Caco-2 (cell line): ENCODE results near the gene CHADL. TPM values are rescaled to one million over a fixed set of nuclear protein-coding genes. Genes with fewer than 3 reads are reported as not detected.
"Not testable (repeated sequence)": the region's sequence is repeated elsewhere in the genome, so short reads cannot be mapped to it uniquely, and the experiment has no call there.

Experiments
- BruUV-seq: library from RNA; stranded (reverse); fragments of 400-500 nt; replicated peaks from 2 replicates; lab custom pipeline; 2021; lab: Mats Ljungman, UMichigan
- CTCF ChIA-PET: fragments of 300-600 bp; sonication (Branson Sonifier 250); formaldehyde crosslinking; loops from one replicate; lab custom pipeline; 2022; ENCODE audit warnings: antibody characterized with exemption; lab: Charles Lee
- POLR2A ChIA-PET: fragments of 300-600 bp; sonication (Branson Sonifier 250); formaldehyde crosslinking; loops from one replicate; lab custom pipeline; 2022; ENCODE audit warnings: antibody characterized with exemption; lab: Charles Lee
- DNase-seq, 2 experiments: peaks; one replicate each; pipeline versions ENCODE4 v3.0.0 to v3.0.0-alpha.2; 2020 to 2022
- H3K27me3 ChIP-seq: replicated peaks from 2 replicates; pipeline ENCODE4 v1.6.0; 2011; ENCODE audit warnings: low read length; ENCODE audit not compliant: control insufficient read depth, insufficient read depth
- H3K36me3 ChIP-seq: 2 replicates; pipeline ENCODE4 v1.5.1; 2011; ENCODE audit warnings: low read length; ENCODE audit not compliant: control insufficient read depth, insufficient read depth
- H3K4me1 ChIP-seq: fragments of 250-450 bp; sonication (Bioruptor Pico); 2 replicates; pipeline ENCODE4 v1.5.1; 2020; ENCODE audit warnings: mild to moderate bottlenecking
- H3K4me3 ChIP-seq: 2 replicates; pipeline ENCODE4 v1.5.1; 2011; ENCODE audit warnings: low read depth, mild to moderate bottlenecking, control low read depth, low read length
- H3K9me3 ChIP-seq: fragments of 250-450 bp; sonication (Bioruptor Pico); 2 replicates; pipeline ENCODE4 v1.5.1; 2020; ENCODE audit warnings: mild to moderate bottlenecking, moderate library complexity
- H3K27ac Mint-ChIP-seq: one replicate; pipeline ENCODE4 v1.8.0; 2022; ENCODE audit warnings: mixed read lengths; ENCODE audit not compliant: unreplicated experiment
- H3K27me3 Mint-ChIP-seq: one replicate; pipeline ENCODE4 v1.8.0; 2022; ENCODE audit warnings: mixed read lengths; ENCODE audit not compliant: insufficient read depth, unreplicated experiment
- H3K36me3 Mint-ChIP-seq: one replicate; pipeline ENCODE4 v1.8.0; 2022; ENCODE audit warnings: mild to moderate bottlenecking, mixed read lengths; ENCODE audit not compliant: insufficient read depth, unreplicated experiment
- H3K4me1 Mint-ChIP-seq: one replicate; pipeline ENCODE4 v1.8.0; 2022; ENCODE audit warnings: low read depth, mixed read lengths; ENCODE audit not compliant: unreplicated experiment
- H3K4me3 Mint-ChIP-seq: one replicate; pipeline ENCODE4 v1.8.0; 2022; ENCODE audit warnings: mild to moderate bottlenecking, moderate library complexity, mixed read lengths; ENCODE audit not compliant: unreplicated experiment
- H3K9me3 Mint-ChIP-seq: one replicate; pipeline ENCODE4 v1.8.0; 2022; ENCODE audit warnings: mixed read lengths; ENCODE audit not compliant: unreplicated experiment
- CTCF ChIP-seq, 2 experiments: fragments of 200-600 bp in 1 of 2; IDR thresholded peaks; 1 replicate in 1 of 2; 2 replicates in 1 of 2; pipeline versions ENCODE4 v1.5.1 to v1.8.0; 2011 to 2022; ENCODE audit warnings: antibody characterized with exemption in 1 of 2, control low read depth in 1 of 2, inconsistent platforms in 1 of 2, low read depth in 1 of 2, low read length in 1 of 2, mild to moderate bottlenecking in 1 of 2, moderate library complexity in 1 of 2; ENCODE audit not compliant: insufficient read depth in 1 of 2, severe bottlenecking in 1 of 2, unreplicated experiment in 1 of 2
- intact Hi-C: fragments of 100-400 bp; cut with micrococcal nuclease; formaldehyde crosslinking; loops from one replicate; pipeline ENCODE4 v1.10.0; 2022; ENCODE audit not compliant: unreplicated experiment
- total RNA-seq: library from RNA; stranded (reverse); gene quantifications from 2 replicates; pipeline ENCODE4 v1.2.3, GENCODE V29; 2022

Gene CHADL
- total RNA-seq, 1 experiment from 2014 or later = 0.32 TPM

DNA sequence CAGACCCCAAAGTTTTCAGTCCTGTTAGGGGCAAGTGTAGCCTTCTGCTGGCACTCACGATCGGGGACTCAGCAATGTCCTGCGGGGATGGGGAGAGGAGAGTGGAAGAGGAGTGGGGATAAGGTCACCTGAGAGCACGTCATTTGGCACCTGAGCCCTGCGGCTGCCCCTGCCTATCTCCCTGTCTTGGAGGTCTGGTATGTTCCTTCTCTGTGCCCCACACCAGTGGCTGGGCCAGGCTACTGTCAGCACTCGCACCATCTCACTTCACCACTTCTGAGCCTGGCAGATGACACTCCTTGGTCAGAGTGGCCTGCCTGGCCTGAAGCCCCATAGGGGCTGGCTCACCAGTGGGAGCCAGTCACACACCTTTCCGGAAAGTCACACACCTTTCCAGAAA lies 20.1 kb upstream of the CHADL start:
- H3K27me3 ChIP-seq = no peaks in the 10 kb centered on the region
- H3K9me3 ChIP-seq = no peaks in the 10 kb centered on the region
- TF ChIP-seq CTCF (IDR thresholded peaks at IDR 0.05; ENCODE audit: insufficient read depth in 1 of 2, low read depth in 1 of 2, low read length in 1 of 2, severe bottlenecking in 1 of 2, unreplicated experiment in 1 of 2) = no peak
- peaks cover 2% of the 10 kb centered on the region for H3K36me3 ChIP-seq
- no peak overlapping the region for H3K4me3 ChIP-seq
- no peaks in the 10 kb centered on the region for H3K4me1 Mint-ChIP-seq
- no TSS peak for BruUV-seq
- no peaks in the 10 kb centered on the region for H3K4me1 ChIP-seq
- peaks cover 53% of the 10 kb centered on the region for H3K36me3 Mint-ChIP-seq
- intact Hi-C loops = no loop called here
- H3K27me3 Mint-ChIP-seq = no peaks in the 10 kb centered on the region
- H3K9me3 Mint-ChIP-seq = no peaks in the 10 kb centered on the region
- H3K27ac Mint-ChIP-seq = no peak overlapping the region
- H3K4me3 Mint-ChIP-seq = no peak overlapping the region
- ChIA-PET POLR2A (no interaction called here), CTCF (no interaction called here)
- DNase-seq = no peak

DNA sequence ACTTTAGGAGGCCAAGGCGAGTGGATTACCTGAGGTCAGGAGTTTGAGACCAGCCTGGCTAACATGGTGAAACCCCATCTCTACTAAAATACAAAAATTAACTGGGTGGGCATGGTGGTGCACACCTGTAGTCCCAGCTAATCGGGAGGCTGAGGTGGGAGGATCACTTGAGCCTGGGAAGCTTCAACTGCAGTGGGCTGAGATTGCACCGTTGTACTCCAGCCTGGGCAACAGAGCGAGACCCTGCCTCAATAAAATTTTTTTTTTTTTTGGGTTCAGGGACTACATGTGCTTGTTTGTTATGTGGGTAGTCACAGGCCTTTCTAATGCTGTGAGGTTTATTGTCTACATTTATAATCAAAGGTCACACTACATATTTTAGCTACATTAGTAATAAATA lies 19.0 kb upstream of the CHADL start:
- POLR2A ChIA-PET, intact Hi-C loops, DNase-seq, H3K27ac Mint-ChIP-seq, H3K27me3 ChIP-seq, CTCF ChIA-PET, H3K36me3 ChIP-seq, H3K4me1 Mint-ChIP-seq, H3K4me3 ChIP-seq, BruUV-seq, H3K4me1 ChIP-seq, H3K27me3 Mint-ChIP-seq, H3K4me3 Mint-ChIP-seq, H3K9me3 Mint-ChIP-seq, H3K9me3 ChIP-seq: not testable (repeated sequence)
- peaks cover 55% of the 10 kb centered on the region for H3K36me3 Mint-ChIP-seq

- Mint-ChIP-seq H3K9me3 (no peaks in the 10 kb centered on the region), H3K27me3 (no peaks in the 10 kb centered on the region)
- peaks cover 2% of the 10 kb centered on the region for H3K36me3 ChIP-seq
Measured at GRCh38 chr22:41257696-41258095, 17.0 kb upstream of the CHADL start.

More at GRCh38 chr22:41257696-41258095, 17.0 kb upstream of the CHADL start:
- H3K36me3 Mint-ChIP-seq = peaks cover 54% of the 10 kb centered on the region
- no peaks in the 10 kb centered on the region for H3K4me1 Mint-ChIP-seq
- intact Hi-C loops = no loop called here
- H3K27me3 ChIP-seq = no peaks in the 10 kb centered on the region
- no peaks in the 10 kb centered on the region for H3K9me3 ChIP-seq
- no peak for TF ChIP-seq CTCF (IDR thresholded peaks at IDR 0.05; ENCODE audit: insufficient read depth in 1 of 2, low read depth in 1 of 2, low read length in 1 of 2, severe bottlenecking in 1 of 2, unreplicated experiment in 1 of 2)
- H3K27ac Mint-ChIP-seq = no peak overlapping the region
- DNase-seq = no peak
- H3K4me3 Mint-ChIP-seq = no peak overlapping the region
- ChIA-PET CTCF (no interaction called here), POLR2A (no interaction called here)
- H3K4me1 ChIP-seq = no peaks in the 10 kb centered on the region
- no peak overlapping the region for H3K4me3 ChIP-seq
- no TSS peak for BruUV-seq
